H1 (cell line): ENCODE measurements around the gene HOXC11. TPM values are rescaled to one million over a fixed set of nuclear protein-coding genes. Genes with fewer than 3 reads are reported as not detected.
A peak's percentile ranks its signal among the peaks of the same experiment; 100 is the strongest.

Source experiments
- CTCF ChIA-PET: fragments of 300-600 bp; sonication (Branson Sonifier 250); formaldehyde crosslinking; loops from one replicate; lab custom pipeline; 2021; ENCODE audit not compliant: partially characterized antibody; lab: Charles Lee
- POLR2A ChIA-PET: fragments of 300-600 bp; sonication (Branson Sonifier 250); formaldehyde crosslinking; loops from one replicate; lab custom pipeline; 2021; ENCODE audit warnings: inconsistent platforms; ENCODE audit not compliant: partially characterized antibody; lab: Charles Lee
- DNase-seq, 2 experiments: peaks; one replicate each; pipeline versions ENCODE4 v3.0.0 to v3.0.0-alpha.2; 2010 to 2022; ENCODE audit warnings: low spot score in 2 of 2, low read depth in 1 of 2, mixed read lengths in 1 of 2
- FAIRE-seq: peaks from 2 replicates; lab custom pipeline; 2011; peaks lifted over from hg19 to GRCh38; lab: Jason Lieb, UNC
- H2AFZ ChIP-seq: 2 replicates; pipeline ENCODE4 v1.8.1; 2012; ENCODE audit warnings: low read length, inconsistent platforms
- H2AK5ac ChIP-seq: 2 replicates; pipeline ENCODE4 v1.6.1; 2013; ENCODE audit warnings: low read depth, low read length
- H2BK120ac ChIP-seq: replicated peaks from 2 replicates; pipeline ENCODE3; 2013; ENCODE audit warnings: low read depth, low read length, inconsistent platforms
- H2BK12ac ChIP-seq: 2 replicates; pipeline ENCODE4 v1.6.1; 2013; ENCODE audit warnings: low read depth, low read length
- H2BK15ac ChIP-seq: 2 replicates; pipeline ENCODE4 v1.6.1; 2013; ENCODE audit warnings: low read length
- H2BK20ac ChIP-seq: 2 replicates; pipeline ENCODE4 v1.6.1; 2013; ENCODE audit warnings: low read length
- H2BK5ac ChIP-seq: 2 replicates; pipeline ENCODE4 v1.6.1; 2013; ENCODE audit warnings: low read depth, low read length
- H3K14ac ChIP-seq: 2 replicates; pipeline ENCODE4 v1.6.1; 2013; ENCODE audit warnings: inconsistent platforms; ENCODE audit not compliant: insufficient read length
- H3K18ac ChIP-seq: 2 replicates; pipeline ENCODE4 v1.6.1; 2013; ENCODE audit warnings: low read length; ENCODE audit errors: extremely low read depth
- H3K23ac ChIP-seq: 2 replicates; pipeline ENCODE4 v1.6.1; 2013; ENCODE audit warnings: inconsistent platforms; ENCODE audit not compliant: insufficient read length
- H3K23me2 ChIP-seq: 2 replicates; pipeline ENCODE4 v1.6.1; 2013; ENCODE audit warnings: low read depth, low read length
- H3K27ac ChIP-seq: 2 replicates; pipeline ENCODE4 v1.6.1; 2011; ENCODE audit warnings: low read depth, low read length, inconsistent platforms
- H3K27me3 ChIP-seq, 4 experiments: replicated peaks in 1 of 4; 1 replicate in 1 of 4; 2 replicates in 3 of 4; pipeline versions ENCODE4 v1.6.1 to v1.8.1; 2011 to 2013; ENCODE audit warnings: low read length in 3 of 4, mild to moderate bottlenecking in 3 of 4, inconsistent platforms in 2 of 4, mixed read lengths in 2 of 4, moderate library complexity in 1 of 4; ENCODE audit not compliant: control insufficient read depth in 3 of 4, insufficient read depth in 3 of 4; ENCODE audit errors: extremely low read depth in 1 of 4
- H3K36me3 ChIP-seq, 4 experiments: 2 replicates each; pipeline versions ENCODE4 v1.6.1 to v1.8.1; 2011 to 2013; ENCODE audit warnings: mild to moderate bottlenecking in 4 of 4, low read length in 3 of 4, moderate library complexity in 2 of 4, control low read depth in 1 of 4, inconsistent platforms in 1 of 4; ENCODE audit not compliant: insufficient read depth in 4 of 4, control insufficient read depth in 2 of 4
- H3K4ac ChIP-seq: replicated peaks from 2 replicates; pipeline ENCODE3; 2013; ENCODE audit warnings: low read length, low read depth, mixed read lengths, inconsistent platforms; ENCODE audit not compliant: insufficient read length
- H3K4me1 ChIP-seq, 4 experiments: replicated peaks in 1 of 4; 1 replicate in 1 of 4; 2 replicates in 3 of 4; pipeline versions ENCODE4 v1.6.1 to v1.8.1; 2011 to 2013; ENCODE audit warnings: low read length in 3 of 4, inconsistent platforms in 2 of 4, mixed read lengths in 1 of 4; ENCODE audit not compliant: insufficient read depth in 4 of 4, control insufficient read depth in 3 of 4
- H3K4me2 ChIP-seq, 2 experiments: 2 replicates each; pipeline versions ENCODE4 v1.6.1 to v1.8.1; 2011 to 2013; ENCODE audit warnings: low read depth in 2 of 2, low read length in 2 of 2, control low read depth in 1 of 2, inconsistent platforms in 1 of 2, mild to moderate bottlenecking in 1 of 2; ENCODE audit not compliant: insufficient read depth in 1 of 2
- H3K4me3 ChIP-seq, 4 experiments: fragments of 200-600, 300-600 bp in 1 of 4; sonication (generic), shearing (Covaris generic), sonication (Bioruptor Twin) in 1 of 4; 2 replicates each; pipeline versions ENCODE4 v1.5.1 to v1.8.1; 2011 to 2016; ENCODE audit warnings: low read length in 4 of 4, low read depth in 3 of 4, control low read depth in 2 of 4, inconsistent platforms in 2 of 4, mild to moderate bottlenecking in 2 of 4, mixed read lengths in 1 of 4, moderate library complexity in 1 of 4; ENCODE audit not compliant: insufficient read depth in 2 of 4; ENCODE audit errors: extremely low read depth in 1 of 4
- H3K56ac ChIP-seq: replicated peaks from 2 replicates; pipeline ENCODE3; 2013; ENCODE audit warnings: low read depth, mild to moderate bottlenecking, mixed read lengths, low read length, inconsistent platforms; ENCODE audit not compliant: insufficient read length
- H3K79me1 ChIP-seq: 2 replicates; pipeline ENCODE4 v1.6.1; 2013; ENCODE audit warnings: low read depth, low read length, control low read depth
- H3K79me2 ChIP-seq, 2 experiments: 2 replicates each; pipeline versions ENCODE4 v1.6.1 to v1.8.1; 2012 to 2013; ENCODE audit warnings: low read length in 2 of 2, mild to moderate bottlenecking in 2 of 2, inconsistent platforms in 1 of 2; ENCODE audit not compliant: insufficient read depth in 2 of 2, control insufficient read depth in 1 of 2
- H3K9ac ChIP-seq, 4 experiments: replicated peaks in 1 of 4; 1 replicate in 1 of 4; 2 replicates in 3 of 4; pipeline versions ENCODE4 v1.6.1 to v1.8.1; 2011 to 2013; ENCODE audit warnings: low read depth in 3 of 4, low read length in 3 of 4, control low read depth in 2 of 4, mild to moderate bottlenecking in 2 of 4, moderate library complexity in 2 of 4, inconsistent platforms in 1 of 4; ENCODE audit errors: extremely low read depth in 1 of 4
- H3K9me3 ChIP-seq, 2 experiments: 2 replicates each; pipeline versions ENCODE4 v1.6.1 to v1.8.1; 2012 to 2013; ENCODE audit warnings: mild to moderate bottlenecking in 2 of 2, moderate library complexity in 2 of 2, control low read depth in 1 of 2, inconsistent platforms in 1 of 2, low read depth in 1 of 2, low read length in 1 of 2, mixed read lengths in 1 of 2; ENCODE audit not compliant: insufficient read depth in 2 of 2
- H4K20me1 ChIP-seq, 2 experiments: replicated peaks in 1 of 2; 2 replicates each; pipeline versions ENCODE3 to v1.8.1; 2011 to 2013; ENCODE audit warnings: inconsistent platforms in 2 of 2, low read length in 2 of 2, mild to moderate bottlenecking in 1 of 2; ENCODE audit not compliant: insufficient read depth in 2 of 2, control insufficient read depth in 1 of 2
- H4K5ac ChIP-seq: 2 replicates; pipeline ENCODE4 v1.6.1; 2013; ENCODE audit warnings: low read length, low read depth, mixed read lengths, inconsistent platforms; ENCODE audit not compliant: insufficient read length
- H4K8ac ChIP-seq: 2 replicates; pipeline ENCODE4 v1.8.0; 2013; ENCODE audit warnings: mild to moderate bottlenecking, moderate library complexity, low read length, inconsistent platforms; ENCODE audit not compliant: insufficient read depth; ENCODE audit errors: extremely low read depth
- H4K91ac ChIP-seq: replicated peaks from 2 replicates; pipeline ENCODE3; 2013; ENCODE audit warnings: low read length, mixed read lengths, inconsistent platforms; ENCODE audit not compliant: insufficient read length
- EZH2 ChIP-seq: fragments of 200-600 bp; sonication (generic); IDR thresholded peaks from 2 replicates; pipeline ENCODE4 v1.7.1; 2012; ENCODE audit warnings: low read depth, mild to moderate bottlenecking, moderate library complexity, low read length, inconsistent platforms; ENCODE audit not compliant: severe bottlenecking
- RBBP5 ChIP-seq: IDR thresholded peaks from 2 replicates; pipeline ENCODE4 v1.7.1; 2012; ENCODE audit warnings: low read depth, mild to moderate bottlenecking, inconsistent platforms, low read length, moderate library complexity, borderline replicate concordance
- RNF2 ChIP-seq: fragments of 200-900, 300-1000 bp; sonication (generic); IDR thresholded peaks from 2 replicates; pipeline ENCODE4 v1.7.1; 2016; ENCODE audit warnings: borderline replicate concordance, low read depth, mild to moderate bottlenecking, antibody characterized with exemption, low read length; ENCODE audit not compliant: poor library complexity, severe bottlenecking; ENCODE audit errors: missing control alignments
- SUZ12 ChIP-seq: fragments of 200-600 bp; sonication (generic); IDR thresholded peaks from 2 replicates; pipeline ENCODE4 v1.6.1; 2012; ENCODE audit warnings: mild to moderate bottlenecking, inconsistent platforms, low read length, moderate library complexity, mixed read lengths
- WGBS, 2 experiments: shearing (Covaris generic) in 1 of 2; methylation state at CpG; one replicate each; pipeline versions ENCODE4 v1.1.6 to v1.1.7; 2013 to 2015; ENCODE audit warnings: low lambda C conversion rate in 2 of 2, mixed read lengths in 2 of 2, inconsistent platforms in 1 of 2, low coverage in 1 of 2, missing lambda C conversion rate in 1 of 2; ENCODE audit not compliant: insufficient replicate concordance in 2 of 2, insufficient coverage in 1 of 2, insufficient read length in 1 of 2; ENCODE audit errors: extremely low coverage in 1 of 2, missing lambda C conversion rate in 1 of 2; 5-methylcytosine and 5-hydroxymethylcytosine counted together
- polyA plus RNA-seq, 7 experiments: library from polyadenylated mRNA; depleted of rRNA in 3 of 7; stranded (reverse) in 5 of 7; unstranded in 2 of 7; fragments of >200 nt in 5 of 7; fragments of 200-250 nt in 2 of 7; gene quantifications; 1 replicate in 5 of 7; 2 replicates in 1 of 7; 4 replicates in 1 of 7; pipeline versions ENCODE4 v1.2.1 to v1.2.3, GENCODE V29; 2011 to 2013; ENCODE audit warnings: missing spikeins in 2 of 7, mixed read lengths in 2 of 7
- total RNA-seq: library from RNA; stranded (reverse); fragmentation: NEBNext Ultra II Directional; extraction: Animal tissue kit (Norgen Biotek cat#: 25700); gene quantifications from 2 replicates; pipeline ENCODE4 v1.2.1, GENCODE V29; 2021
- TF ChIP-seq, protein P1 (sequence below): IDR thresholded peaks from 2 replicates; pipeline ENCODE4 v1.6.1; 2012; ENCODE audit warnings: low read length, inconsistent platforms
- TF ChIP-seq, protein P2 (sequence below): IDR thresholded peaks from 2 replicates; pipeline ENCODE4 v1.6.1; 2012; ENCODE audit warnings: inconsistent platforms
- TF ChIP-seq, protein P3 (sequence below): IDR thresholded peaks from 2 replicates; pipeline ENCODE4 v1.6.1; 2011; ENCODE audit warnings: low read depth, mild to moderate bottlenecking, low read length; ENCODE audit not compliant: insufficient read depth

HOXC11 gene
- total and polyA plus RNA-seq, 2 of the 8 experiments (the other 6 are each of a cell fraction or from before 2014, with no cell fraction given) = not detected

DNA sequence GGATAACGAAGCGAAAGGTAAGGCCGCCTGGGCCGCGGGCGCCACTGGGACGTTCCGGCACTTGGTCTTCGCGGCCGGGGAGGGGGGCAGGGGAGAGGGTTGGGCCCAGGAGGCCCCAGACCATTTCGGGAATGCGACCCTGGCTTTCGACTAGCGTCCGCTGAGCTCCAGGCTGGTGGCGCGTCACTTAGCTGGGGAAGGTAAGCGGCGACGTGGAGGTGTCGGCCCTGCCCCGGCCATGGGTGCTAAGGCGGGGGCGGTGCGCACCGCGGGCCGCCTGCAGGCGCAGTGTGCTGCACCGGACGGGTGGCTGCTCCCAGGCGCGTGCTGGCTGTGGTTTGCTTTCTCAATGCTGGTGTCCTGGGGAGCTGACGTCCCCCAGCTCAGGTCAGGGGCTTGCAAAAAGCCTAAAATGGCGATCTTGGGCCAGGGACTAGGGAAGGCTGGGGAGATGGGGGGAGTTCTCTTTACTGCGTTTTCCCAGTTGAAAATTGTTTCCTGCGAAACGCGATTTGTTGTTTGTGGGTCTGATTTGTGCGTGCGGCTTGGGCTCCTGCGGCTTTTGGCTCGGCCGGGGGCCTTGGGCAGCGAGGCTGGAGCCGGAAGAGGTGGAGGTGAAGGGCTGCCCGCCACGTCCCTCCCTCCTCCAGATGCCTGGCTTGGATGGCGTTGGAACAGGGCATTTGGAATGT is 13.2 kb downstream of the HOXC11 start:
- H4K20me1 ChIP-seq = peaks cover 17 to 33% of the 10 kb centered on the region in 2 experiments
- H2AK5ac ChIP-seq = no peak overlapping the region
- H3K23me2 ChIP-seq = no peaks in the 10 kb centered on the region
- no peak overlapping the region for H3K23ac ChIP-seq
- peaks cover 0 to 8% (median 0%) of the 10 kb centered on the region in 4 experiments; a peak in 1 of 8 replicates for H3K36me3 ChIP-seq
- no peak overlapping the region for H3K4ac ChIP-seq
- H3K4me2 ChIP-seq = peak overlapping the region; percentile 41 to 55
- H3K9ac ChIP-seq = no peak overlapping the region
- no peak overlapping the region for H4K91ac ChIP-seq
- H2BK5ac ChIP-seq = no peak overlapping the region
- H3K14ac ChIP-seq = no peak overlapping the region
- peak overlapping the region in 1 of 4 experiments; percentile 38; a peak in 2 of 8 replicates for H3K4me3 ChIP-seq
- H3K79me1 ChIP-seq = no peaks in the 10 kb centered on the region
- H2BK20ac ChIP-seq = no peak overlapping the region; the same call in 1 of the 2 replicates
- no peak for DNase-seq
- 0 out of 2 replicates have a peak overlapping the region, but pooled peaks have one; percentile 50 for H2BK12ac ChIP-seq
- no peak overlapping the region for H4K5ac ChIP-seq
- no peak overlapping the region for H2AFZ ChIP-seq
- TF ChIP-seq RNF2 (peak; percentile 59), SUZ12 (peak; percentile 99), EZH2 (peak; percentile 99), RBBP5 (no peak)
- TF ChIP-seq, protein P1, sequence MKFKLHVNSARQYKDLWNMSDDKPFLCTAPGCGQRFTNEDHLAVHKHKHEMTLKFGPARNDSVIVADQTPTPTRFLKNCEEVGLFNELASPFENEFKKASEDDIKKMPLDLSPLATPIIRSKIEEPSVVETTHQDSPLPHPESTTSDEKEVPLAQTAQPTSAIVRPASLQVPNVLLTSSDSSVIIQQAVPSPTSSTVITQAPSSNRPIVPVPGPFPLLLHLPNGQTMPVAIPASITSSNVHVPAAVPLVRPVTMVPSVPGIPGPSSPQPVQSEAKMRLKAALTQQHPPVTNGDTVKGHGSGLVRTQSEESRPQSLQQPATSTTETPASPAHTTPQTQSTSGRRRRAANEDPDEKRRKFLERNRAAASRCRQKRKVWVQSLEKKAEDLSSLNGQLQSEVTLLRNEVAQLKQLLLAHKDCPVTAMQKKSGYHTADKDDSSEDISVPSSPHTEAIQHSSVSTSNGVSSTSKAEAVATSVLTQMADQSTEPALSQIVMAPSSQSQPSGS = no peak
- TF ChIP-seq, protein P2, sequence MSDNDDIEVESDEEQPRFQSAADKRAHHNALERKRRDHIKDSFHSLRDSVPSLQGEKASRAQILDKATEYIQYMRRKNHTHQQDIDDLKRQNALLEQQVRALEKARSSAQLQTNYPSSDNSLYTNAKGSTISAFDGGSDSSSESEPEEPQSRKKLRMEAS = 0 out of 2 replicates have a peak, but pooled peaks have one; percentile 14
- TF ChIP-seq, protein P3, sequence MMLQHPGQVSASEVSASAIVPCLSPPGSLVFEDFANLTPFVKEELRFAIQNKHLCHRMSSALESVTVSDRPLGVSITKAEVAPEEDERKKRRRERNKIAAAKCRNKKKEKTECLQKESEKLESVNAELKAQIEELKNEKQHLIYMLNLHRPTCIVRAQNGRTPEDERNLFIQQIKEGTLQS = no peak
- TF ChIP-seq, all 59 proteins: peak for 4
- ChIA-PET CTCF (interaction anchor here (0.6 to 5.8 kb wide), 31 partner anchors 11 to 772 kb away, joined by 3 to 91 read pairs (median 5); partner anchors contain the start of genes HOTAIR, HOXC12, HOXC4 and HOXC8), POLR2A (interaction anchor here (1.1 to 1.2 kb wide), 3 partner anchors 9 to 16 kb away, joined by 3 to 4 read pairs (median 4); partner anchors contain the start of gene HOXC11)
- no peaks in the 10 kb centered on the region for H3K79me2 ChIP-seq
- H4K8ac ChIP-seq = no peak overlapping the region
- peak overlapping the region; percentile 88; the same call in 1 of the 2 replicates for H2BK15ac ChIP-seq
- no peak overlapping the region for H2BK120ac ChIP-seq
- whole genome bisulfite sequencing, 2 experiments = 9% methylated on average over 47 of the region's 50 CpGs; no CpG with 5 or more reads in 1 of the 2 experiments
- H3K27ac ChIP-seq = no peak overlapping the region
- H3K4me1 ChIP-seq = peaks cover 0 to 6% (median 3%) of the 10 kb centered on the region in 4 experiments; a peak in 3 of 7 replicates
- H3K18ac ChIP-seq = peak overlapping the region; percentile 32; the same call in 1 of the 2 replicates
- peaks cover 94 to 99% (median 97%) of the 10 kb centered on the region in 4 experiments for H3K27me3 ChIP-seq
- FAIRE-seq = no peak
- H3K9me3 ChIP-seq = peaks cover 0 to 9% of the 10 kb centered on the region in 2 experiments; a peak in 1 of 4 replicates
- no peak overlapping the region for H3K56ac ChIP-seq
